HFF-Myc (cell line): ENCODE results near the gene SLC12A2.

Experiments used
- DNase-seq: peaks from one replicate; pipeline ENCODE4 v3.0.0-alpha.2; 2011; ENCODE audit warnings: low read depth; ENCODE audit errors: extremely low read depth
- H3K4me3 ChIP-seq: replicated peaks from 2 replicates; pipeline ENCODE4 v1.5.1; 2011; ENCODE audit warnings: low read depth, mild to moderate bottlenecking, control low read depth, low read length
- CTCF ChIP-seq: IDR thresholded peaks from 2 replicates; pipeline ENCODE4 v1.5.1; 2012; ENCODE audit warnings: mild to moderate bottlenecking, low read depth, low read length, control low read depth; ENCODE audit errors: missing control alignments

Gene SLC12A2

GRCh38 chr5:128083033-128083810 lies at the start of gene SLC12A2:
SLC12A2 (plus strand) TSS chr5:128083766; CDS start chr5:128083955, 189 bp downstream.
- DNase-seq: peak; percentile 83
- TF ChIP-seq CTCF: no peak
- peak within 1 kb of the TSS; percentile 66 for H3K4me3 ChIP-seq

GRCh38 chr5:128035689-128036088 lies 47.9 kb upstream of the SLC12A2 start:
- no peak overlapping the region for H3K4me3 ChIP-seq
- DNase-seq: no peak
- TF ChIP-seq CTCF: no peak

GRCh38 chr5:128036950-128037349 lies 46.6 kb upstream of the SLC12A2 start:
- DNase-seq: no peak
- no peak overlapping the region for H3K4me3 ChIP-seq
- TF ChIP-seq CTCF: no peak

- H3K4me3 ChIP-seq: no peak overlapping the region
- TF ChIP-seq CTCF: no peak
- DNase-seq: no peak
Observed at GRCh38 chr5:128038643-128039042, 44.9 kb upstream of the SLC12A2 start.

- no peak for TF ChIP-seq CTCF
- no peak overlapping the region for H3K4me3 ChIP-seq
- DNase-seq: no peak
Observed at GRCh38 chr5:128040927-128041326, 42.6 kb upstream of the SLC12A2 start.

GRCh38 chr5:128052780-128053179 lies 30.8 kb upstream of the SLC12A2 start:
- DNase-seq: no peak
- H3K4me3 ChIP-seq: no peak overlapping the region
- TF ChIP-seq CTCF: no peak

- TF ChIP-seq CTCF: no peak
- no peak overlapping the region for H3K4me3 ChIP-seq
- no peak for DNase-seq
Observed at GRCh38 chr5:128053291-128053954, 30.1 kb upstream of the SLC12A2 start.
